KOPT-K1 (cell line): Measurements from ENCODE around the gene MICAL1.

Experiments used
- H3K27ac ChIP-seq: fragments of 200-600 bp; sonication (generic); 2 replicates; pipeline ENCODE4 v1.5.1; 2016; ENCODE audit warnings: antibody characterized with exemption, mild to moderate bottlenecking, low read depth, low read length; ENCODE audit not compliant: poor library complexity, severe bottlenecking
- H3K36me3 ChIP-seq: fragments of 200-600 bp; sonication (generic); 2 replicates; pipeline ENCODE4 v1.5.1; 2017; ENCODE audit warnings: antibody characterized with exemption, mild to moderate bottlenecking, low read length, moderate library complexity; ENCODE audit not compliant: insufficient read depth
- H3K9me3 ChIP-seq: fragments of 200-600 bp; sonication (generic); 2 replicates; pipeline ENCODE4 v1.5.1; 2017; ENCODE audit warnings: antibody characterized with exemption, low read length, mild to moderate bottlenecking; ENCODE audit not compliant: insufficient read depth, poor library complexity, severe bottlenecking

Gene MICAL1, protein sequence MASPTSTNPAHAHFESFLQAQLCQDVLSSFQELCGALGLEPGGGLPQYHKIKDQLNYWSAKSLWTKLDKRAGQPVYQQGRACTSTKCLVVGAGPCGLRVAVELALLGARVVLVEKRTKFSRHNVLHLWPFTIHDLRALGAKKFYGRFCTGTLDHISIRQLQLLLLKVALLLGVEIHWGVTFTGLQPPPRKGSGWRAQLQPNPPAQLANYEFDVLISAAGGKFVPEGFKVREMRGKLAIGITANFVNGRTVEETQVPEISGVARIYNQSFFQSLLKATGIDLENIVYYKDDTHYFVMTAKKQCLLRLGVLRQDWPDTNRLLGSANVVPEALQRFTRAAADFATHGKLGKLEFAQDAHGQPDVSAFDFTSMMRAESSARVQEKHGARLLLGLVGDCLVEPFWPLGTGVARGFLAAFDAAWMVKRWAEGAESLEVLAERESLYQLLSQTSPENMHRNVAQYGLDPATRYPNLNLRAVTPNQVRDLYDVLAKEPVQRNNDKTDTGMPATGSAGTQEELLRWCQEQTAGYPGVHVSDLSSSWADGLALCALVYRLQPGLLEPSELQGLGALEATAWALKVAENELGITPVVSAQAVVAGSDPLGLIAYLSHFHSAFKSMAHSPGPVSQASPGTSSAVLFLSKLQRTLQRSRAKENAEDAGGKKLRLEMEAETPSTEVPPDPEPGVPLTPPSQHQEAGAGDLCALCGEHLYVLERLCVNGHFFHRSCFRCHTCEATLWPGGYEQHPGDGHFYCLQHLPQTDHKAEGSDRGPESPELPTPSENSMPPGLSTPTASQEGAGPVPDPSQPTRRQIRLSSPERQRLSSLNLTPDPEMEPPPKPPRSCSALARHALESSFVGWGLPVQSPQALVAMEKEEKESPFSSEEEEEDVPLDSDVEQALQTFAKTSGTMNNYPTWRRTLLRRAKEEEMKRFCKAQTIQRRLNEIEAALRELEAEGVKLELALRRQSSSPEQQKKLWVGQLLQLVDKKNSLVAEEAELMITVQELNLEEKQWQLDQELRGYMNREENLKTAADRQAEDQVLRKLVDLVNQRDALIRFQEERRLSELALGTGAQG

DNA sequence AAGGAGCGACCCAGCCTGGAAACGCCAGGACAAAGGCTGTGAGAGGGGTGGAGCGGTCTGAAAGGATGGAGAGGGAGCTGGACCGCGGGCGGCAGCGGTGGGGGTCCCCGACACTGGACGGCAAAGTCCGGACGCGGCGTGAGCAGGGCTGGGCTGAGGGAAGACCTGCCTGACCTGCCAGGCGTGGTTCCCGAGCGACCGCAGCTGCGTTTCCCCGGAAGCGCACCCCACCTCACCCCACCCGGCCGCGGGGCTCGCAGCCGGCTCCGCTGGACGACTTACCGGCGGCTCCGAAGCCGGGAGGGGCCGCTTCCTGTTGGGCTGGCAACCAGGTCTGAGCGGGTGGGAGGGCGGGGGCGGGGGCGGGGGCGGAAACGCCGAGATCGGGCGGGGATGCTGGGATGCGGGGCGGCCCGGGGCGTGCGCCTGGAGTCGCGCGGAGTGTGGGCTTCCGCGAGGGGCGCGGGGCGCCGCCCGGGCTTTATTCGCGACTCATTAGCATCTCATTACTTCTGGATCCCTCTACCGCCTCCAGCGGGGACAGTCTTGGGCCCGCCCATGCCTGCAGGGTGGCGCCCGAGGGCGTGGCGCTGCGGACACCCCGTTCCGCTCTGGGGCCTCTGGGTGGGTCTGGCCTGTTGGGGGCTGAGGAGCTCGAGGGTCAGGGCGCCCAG is at the start of gene MICAL1:
TSS of gene MICAL1 (minus strand) at position 336 of the 674 bp plus-strand sequence. CDS start 1,576 bp downstream, outside the sequence.
- H3K9me3 ChIP-seq = no peaks in the 10 kb centered on the region
- H3K36me3 ChIP-seq = peaks cover 12% of the 10 kb centered on the region
- H3K27ac ChIP-seq = peak within 1 kb of the TSS; percentile 84

GRCh38 chr6:109503327-109504224 is 48.0 kb upstream of the MICAL1 start:
- no peaks in the 10 kb centered on the region for H3K9me3 ChIP-seq
- no peak overlapping the region for H3K27ac ChIP-seq
- H3K36me3 ChIP-seq = no peaks in the 10 kb centered on the region

GRCh38 chr6:109498936-109499335 is 43.4 kb upstream of the MICAL1 start:
- Histone ChIP-seq H3K27ac (no peak overlapping the region), H3K9me3 (no peaks in the 10 kb centered on the region), H3K36me3 (no peaks in the 10 kb centered on the region)

- H3K36me3 ChIP-seq = no peaks in the 10 kb centered on the region
- H3K9me3 ChIP-seq = no peaks in the 10 kb centered on the region
- H3K27ac ChIP-seq = no peak overlapping the region
Measured at GRCh38 chr6:109498052-109498451, 42.5 kb upstream of the MICAL1 start.

- no peak overlapping the region for H3K27ac ChIP-seq
- H3K36me3 ChIP-seq = no peaks in the 10 kb centered on the region
- H3K9me3 ChIP-seq = no peaks in the 10 kb centered on the region
Measured at GRCh38 chr6:109496036-109496772, 40.6 kb upstream of the MICAL1 start.

- no peaks in the 10 kb centered on the region for H3K9me3 ChIP-seq
- no peaks in the 10 kb centered on the region for H3K36me3 ChIP-seq
- H3K27ac ChIP-seq = no peak overlapping the region
Measured at GRCh38 chr6:109493865-109494264, 38.3 kb upstream of the MICAL1 start.

- Histone ChIP-seq H3K36me3 (no peaks in the 10 kb centered on the region), H3K9me3 (no peaks in the 10 kb centered on the region), H3K27ac (peak overlapping the region; percentile 46)
Measured at GRCh38 chr6:109491207-109491938, 35.8 kb upstream of the MICAL1 start.

GRCh38 chr6:109490713-109491112 is 35.1 kb upstream of the MICAL1 start:
- Histone ChIP-seq H3K36me3 (no peaks in the 10 kb centered on the region), H3K9me3 (no peaks in the 10 kb centered on the region), H3K27ac (peak overlapping the region; percentile 46)

GRCh38 chr6:109488001-109488400 is 32.4 kb upstream of the MICAL1 start:
- Histone ChIP-seq H3K9me3 (no peaks in the 10 kb centered on the region), H3K27ac (no peak overlapping the region), H3K36me3 (no peaks in the 10 kb centered on the region)

DNA sequence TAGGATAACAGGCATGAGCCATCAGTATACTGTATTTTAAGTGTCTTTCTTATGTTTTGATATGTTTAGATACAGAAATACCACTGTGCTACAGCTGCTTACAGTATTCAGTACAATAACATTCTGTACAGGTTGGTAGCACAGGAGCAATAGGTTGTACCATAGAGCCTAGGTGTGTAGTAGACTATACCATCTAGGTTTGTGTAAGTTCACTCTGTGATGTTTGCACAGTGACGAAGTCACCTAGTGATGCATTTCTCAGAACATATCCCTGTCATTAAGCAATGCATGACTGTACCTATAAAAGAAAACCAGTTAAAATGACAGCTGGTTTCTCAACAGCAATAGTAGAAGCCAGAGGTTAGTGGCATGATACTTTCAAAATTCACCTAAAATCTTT is 30.5 kb upstream of the MICAL1 start:
- peaks cover 8% of the 10 kb centered on the region for H3K36me3 ChIP-seq
- no peaks in the 10 kb centered on the region for H3K9me3 ChIP-seq
- H3K27ac ChIP-seq = no peak overlapping the region

GRCh38 chr6:109485266-109485935 is 29.8 kb upstream of the MICAL1 start:
- Histone ChIP-seq H3K9me3 (no peaks in the 10 kb centered on the region), H3K36me3 (peaks cover 15% of the 10 kb centered on the region), H3K27ac (no peak overlapping the region)

GRCh38 chr6:109484122-109484521 is 28.6 kb upstream of the MICAL1 start:
- Histone ChIP-seq H3K9me3 (no peaks in the 10 kb centered on the region), H3K36me3 (peaks cover 28% of the 10 kb centered on the region), H3K27ac (no peak overlapping the region)

GRCh38 chr6:109483735-109484057 is 28.1 kb upstream of the MICAL1 start:
- Histone ChIP-seq H3K36me3 (peaks cover 32% of the 10 kb centered on the region), H3K27ac (no peak overlapping the region), H3K9me3 (no peaks in the 10 kb centered on the region)
